GM23338 (cell line): Measurements from ENCODE around the gene ST7L.

Source experiments
- CREB1 ChIP-seq: fragments of 250-450 bp; sonication (Bioruptor Pico); IDR thresholded peaks from 2 replicates; pipeline ENCODE4 v1.5.0; 2020; ENCODE audit warnings: low read depth, mild to moderate bottlenecking, moderate library complexity
- CTCF ChIP-seq, 2 experiments: fragments of 200-600 bp in 1 of 2; sonication (generic) in 1 of 2; conservative IDR thresholded peaks; 2 replicates each; pipeline versions ENCODE4 v1.5.1 to v1.6.1; 2016 to 2017; ENCODE audit warnings: antibody characterized with exemption in 2 of 2, low read depth in 2 of 2, mild to moderate bottlenecking in 2 of 2, moderate library complexity in 1 of 2
- ETS1 ChIP-seq: IDR thresholded peaks from 2 replicates; pipeline ENCODE4 v1.6.1; 2016; ENCODE audit warnings: antibody characterized with exemption
- EZH2 ChIP-seq: fragments of 200-600 bp; sonication (generic); IDR thresholded peaks from one replicate; pipeline ENCODE4 v1.8.0; 2017; ENCODE audit warnings: antibody characterized with exemption, mild to moderate bottlenecking, low read depth; ENCODE audit not compliant: unreplicated experiment
- EZH2phosphoT487 ChIP-seq: fragments of 200-600 bp; sonication (generic); IDR thresholded peaks from one replicate; pipeline ENCODE4 v1.8.1; 2018; ENCODE audit warnings: antibody characterized with exemption; ENCODE audit not compliant: unreplicated experiment
- JUNB ChIP-seq: IDR thresholded peaks from one replicate; pipeline ENCODE4 v1.6.1; 2016; ENCODE audit warnings: antibody characterized with exemption; ENCODE audit not compliant: unreplicated experiment
- NANOG ChIP-seq: IDR thresholded peaks from 2 replicates; pipeline ENCODE4 v1.6.1; 2016; ENCODE audit warnings: antibody characterized with exemption, borderline replicate concordance
- POLR2AphosphoS5 ChIP-seq: IDR thresholded peaks from 2 replicates; pipeline ENCODE4 v1.6.1; 2016; ENCODE audit warnings: antibody characterized with exemption, low read depth
- REST ChIP-seq: IDR thresholded peaks from one replicate; pipeline ENCODE4 v1.6.1; 2018; ENCODE audit warnings: antibody characterized with exemption; ENCODE audit not compliant: unreplicated experiment
- STAT1 ChIP-seq: IDR thresholded peaks from one replicate; pipeline ENCODE4 v1.6.1; 2016; ENCODE audit warnings: antibody characterized with exemption; ENCODE audit not compliant: unreplicated experiment
- ZNF114 ChIP-seq: fragments of 250-450 bp; sonication (Bioruptor Pico); IDR thresholded peaks from 2 replicates; pipeline ENCODE4 v1.5.0; 2020; ENCODE audit warnings: mild to moderate bottlenecking, moderate library complexity
- ZNF331 ChIP-seq: fragments of 250-450 bp; sonication (Bioruptor Pico); IDR thresholded peaks from 2 replicates; pipeline ENCODE4 v1.5.0; 2020; ENCODE audit warnings: low read depth, mild to moderate bottlenecking, moderate library complexity
- ZNF462 ChIP-seq: fragments of 250-450 bp; sonication (Bioruptor Pico); IDR thresholded peaks from 2 replicates; pipeline ENCODE4 v1.5.0; 2020; ENCODE audit warnings: mild to moderate bottlenecking, moderate library complexity

- TF ChIP-seq CTCF (conservative IDR thresholded peaks at IDR 0.05; ENCODE audit: low read depth in 2 of 2): no peak
- TF ChIP-seq EZH2: no peak
- TF ChIP-seq NANOG: no peak
- no peak for TF ChIP-seq EZH2phosphoT487
- TF ChIP-seq POLR2AphosphoS5: no peak
- no peak for TF ChIP-seq ZNF462 (CRISPR knock-in tag)
- TF ChIP-seq REST: no peak
- no peak for TF ChIP-seq ZNF331 (CRISPR knock-in tag)
- no peak for TF ChIP-seq CREB1 (CRISPR knock-in tag)
- no peak for TF ChIP-seq ETS1
- no peak for TF ChIP-seq JUNB
- no peak for TF ChIP-seq STAT1
- no peak for TF ChIP-seq ZNF114
Observed at GRCh38 chr1:112583366-112583765, 35.6 kb downstream of the ST7L start.
